Caco-2 (cell line): Measurements from ENCODE around the gene SLC12A1. TPM values are rescaled to one million over a fixed set of nuclear protein-coding genes. Genes with fewer than 3 reads are reported as not detected.
A peak's percentile ranks its signal among the peaks of the same experiment; 100 is the strongest.

Source experiments
- BruUV-seq: library from RNA; stranded (reverse); fragments of 400-500 nt; replicated peaks from 2 replicates; lab custom pipeline; 2021; lab: Mats Ljungman, UMichigan
- CTCF ChIA-PET: fragments of 300-600 bp; sonication (Branson Sonifier 250); formaldehyde crosslinking; loops from one replicate; lab custom pipeline; 2022; ENCODE audit warnings: antibody characterized with exemption; lab: Charles Lee
- POLR2A ChIA-PET: fragments of 300-600 bp; sonication (Branson Sonifier 250); formaldehyde crosslinking; loops from one replicate; lab custom pipeline; 2022; ENCODE audit warnings: antibody characterized with exemption; lab: Charles Lee
- DNase-seq, 2 experiments: peaks; one replicate each; pipeline versions ENCODE4 v3.0.0 to v3.0.0-alpha.2; 2020 to 2022
- H3K27me3 ChIP-seq: replicated peaks from 2 replicates; pipeline ENCODE4 v1.6.0; 2011; ENCODE audit warnings: low read length; ENCODE audit not compliant: control insufficient read depth, insufficient read depth
- H3K36me3 ChIP-seq: 2 replicates; pipeline ENCODE4 v1.5.1; 2011; ENCODE audit warnings: low read length; ENCODE audit not compliant: control insufficient read depth, insufficient read depth
- H3K4me1 ChIP-seq: fragments of 250-450 bp; sonication (Bioruptor Pico); 2 replicates; pipeline ENCODE4 v1.5.1; 2020; ENCODE audit warnings: mild to moderate bottlenecking
- H3K4me3 ChIP-seq: 2 replicates; pipeline ENCODE4 v1.5.1; 2011; ENCODE audit warnings: low read depth, mild to moderate bottlenecking, control low read depth, low read length
- H3K9me3 ChIP-seq: fragments of 250-450 bp; sonication (Bioruptor Pico); 2 replicates; pipeline ENCODE4 v1.5.1; 2020; ENCODE audit warnings: mild to moderate bottlenecking, moderate library complexity
- H3K27ac Mint-ChIP-seq: one replicate; pipeline ENCODE4 v1.8.0; 2022; ENCODE audit warnings: mixed read lengths; ENCODE audit not compliant: unreplicated experiment
- H3K27me3 Mint-ChIP-seq: one replicate; pipeline ENCODE4 v1.8.0; 2022; ENCODE audit warnings: mixed read lengths; ENCODE audit not compliant: insufficient read depth, unreplicated experiment
- H3K36me3 Mint-ChIP-seq: one replicate; pipeline ENCODE4 v1.8.0; 2022; ENCODE audit warnings: mild to moderate bottlenecking, mixed read lengths; ENCODE audit not compliant: insufficient read depth, unreplicated experiment
- H3K4me1 Mint-ChIP-seq: one replicate; pipeline ENCODE4 v1.8.0; 2022; ENCODE audit warnings: low read depth, mixed read lengths; ENCODE audit not compliant: unreplicated experiment
- H3K4me3 Mint-ChIP-seq: one replicate; pipeline ENCODE4 v1.8.0; 2022; ENCODE audit warnings: mild to moderate bottlenecking, moderate library complexity, mixed read lengths; ENCODE audit not compliant: unreplicated experiment
- H3K9me3 Mint-ChIP-seq: one replicate; pipeline ENCODE4 v1.8.0; 2022; ENCODE audit warnings: mixed read lengths; ENCODE audit not compliant: unreplicated experiment
- CTCF ChIP-seq, 2 experiments: fragments of 200-600 bp in 1 of 2; IDR thresholded peaks; 1 replicate in 1 of 2; 2 replicates in 1 of 2; pipeline versions ENCODE4 v1.5.1 to v1.8.0; 2011 to 2022; ENCODE audit warnings: antibody characterized with exemption in 1 of 2, control low read depth in 1 of 2, inconsistent platforms in 1 of 2, low read depth in 1 of 2, low read length in 1 of 2, mild to moderate bottlenecking in 1 of 2, moderate library complexity in 1 of 2; ENCODE audit not compliant: insufficient read depth in 1 of 2, severe bottlenecking in 1 of 2, unreplicated experiment in 1 of 2
- intact Hi-C: fragments of 100-400 bp; cut with micrococcal nuclease; formaldehyde crosslinking; loops from one replicate; pipeline ENCODE4 v1.10.0; 2022; ENCODE audit not compliant: unreplicated experiment
- total RNA-seq: library from RNA; stranded (reverse); gene quantifications from 2 replicates; pipeline ENCODE4 v1.2.3, GENCODE V29; 2022

SLC12A1 gene
- total RNA-seq, 1 experiment from 2014 or later: not detected

- H3K27ac Mint-ChIP-seq: no peak overlapping the region
- Histone ChIP-seq H3K36me3 (no peaks in the 10 kb centered on the region), H3K4me3 (no peak overlapping the region), H3K9me3 (no peaks in the 10 kb centered on the region), H3K27me3 (no peaks in the 10 kb centered on the region), H3K4me1 (no peaks in the 10 kb centered on the region)
- no TSS peak for BruUV-seq
- CTCF ChIA-PET: interaction anchor here (0.5 to 1.9 kb wide), 5 partner anchors 10 to 474 kb away, joined by 3 to 13 read pairs (median 3); partner anchors contain the start of gene CEP152
- intact Hi-C loops: loop anchor here (1.0 to 10.0 kb wide), 2 partner anchors 15 to 708 kb away; partner anchors contain the start of gene SECISBP2L
- POLR2A ChIA-PET: no interaction called here
- no peaks in the 10 kb centered on the region for H3K9me3 Mint-ChIP-seq
- H3K4me1 Mint-ChIP-seq: peaks cover 8% of the 10 kb centered on the region
- H3K36me3 Mint-ChIP-seq: peaks cover 40% of the 10 kb centered on the region
- peak in 1 of 2 experiments; percentile 26 for DNase-seq
- H3K27me3 Mint-ChIP-seq: no peaks in the 10 kb centered on the region
- TF ChIP-seq CTCF (IDR thresholded peaks at IDR 0.05; ENCODE audit: insufficient read depth in 1 of 2, low read depth in 1 of 2, low read length in 1 of 2, severe bottlenecking in 1 of 2, unreplicated experiment in 1 of 2): peak; percentile 34 to 47
- no peak overlapping the region for H3K4me3 Mint-ChIP-seq
Measured at GRCh38 chr15:48336940-48337339, 130.8 kb downstream of the SLC12A1 start.

- H3K9me3 Mint-ChIP-seq: no peaks in the 10 kb centered on the region
- no TSS peak for BruUV-seq
- DNase-seq: no peak
- ChIA-PET POLR2A (no interaction called here), CTCF (interaction anchor here (0.5 to 1.9 kb wide), 3 partner anchors 15 to 29 kb away, joined by 3 to 13 read pairs (median 3); no protein-coding TSS in a partner anchor)
- Histone ChIP-seq H3K9me3 (no peaks in the 10 kb centered on the region), H3K27me3 (no peaks in the 10 kb centered on the region), H3K36me3 (no peaks in the 10 kb centered on the region), H3K4me1 (no peaks in the 10 kb centered on the region), H3K4me3 (no peak overlapping the region)
- H3K4me3 Mint-ChIP-seq: no peak overlapping the region
- H3K27ac Mint-ChIP-seq: no peak overlapping the region
- peaks cover 7% of the 10 kb centered on the region for H3K4me1 Mint-ChIP-seq
- H3K27me3 Mint-ChIP-seq: no peaks in the 10 kb centered on the region
- TF ChIP-seq CTCF (IDR thresholded peaks at IDR 0.05; ENCODE audit: insufficient read depth in 1 of 2, low read depth in 1 of 2, low read length in 1 of 2, severe bottlenecking in 1 of 2, unreplicated experiment in 1 of 2): no peak
- intact Hi-C loops: loop anchor here (1.0 to 10.0 kb wide), 2 partner anchors 15 to 707 kb away; partner anchors contain the start of gene SECISBP2L
- peaks cover 39% of the 10 kb centered on the region for H3K36me3 Mint-ChIP-seq
Measured at GRCh38 chr15:48337607-48338006, 131.5 kb downstream of the SLC12A1 start.

- no TSS peak for BruUV-seq
- Mint-ChIP-seq H3K4me1 (no peaks in the 10 kb centered on the region), H3K27ac (no peak overlapping the region), H3K9me3 (no peaks in the 10 kb centered on the region), H3K27me3 (no peaks in the 10 kb centered on the region), H3K4me3 (no peak overlapping the region), H3K36me3 (peaks cover 33% of the 10 kb centered on the region)
- Histone ChIP-seq H3K27me3 (no peaks in the 10 kb centered on the region), H3K4me1 (no peaks in the 10 kb centered on the region), H3K9me3 (no peaks in the 10 kb centered on the region), H3K36me3 (no peaks in the 10 kb centered on the region), H3K4me3 (no peak overlapping the region)
- intact Hi-C loops: no loop called here
- CTCF ChIA-PET: interaction anchor here (0.7 kb wide), 1 partner anchor 428 kb away, joined by 3 read pairs; no protein-coding TSS in a partner anchor
- POLR2A ChIA-PET: no interaction called here
- no peak for DNase-seq
- no peak for TF ChIP-seq CTCF (IDR thresholded peaks at IDR 0.05; ENCODE audit: insufficient read depth in 1 of 2, low read depth in 1 of 2, low read length in 1 of 2, severe bottlenecking in 1 of 2, unreplicated experiment in 1 of 2)
Measured at GRCh38 chr15:48340111-48340510, 134.0 kb downstream of the SLC12A1 start.
